Activated CD4-positive, alpha-beta T cell treated with anti-CD3 and anti-CD28 coated beads, Interleukin-2, amount 50 U/mL, for 16 hours (primary cell): ENCODE results near the gene VPS37C.

Experiments used
- DNase-seq: peaks from one replicate; pipeline ENCODE4 v3.0.0-alpha.2; 2020

The VPS37C gene

GRCh38 chr11:61131586-61131985, 29.6 kb downstream of the VPS37C start:
- no peak for DNase-seq

DNA sequence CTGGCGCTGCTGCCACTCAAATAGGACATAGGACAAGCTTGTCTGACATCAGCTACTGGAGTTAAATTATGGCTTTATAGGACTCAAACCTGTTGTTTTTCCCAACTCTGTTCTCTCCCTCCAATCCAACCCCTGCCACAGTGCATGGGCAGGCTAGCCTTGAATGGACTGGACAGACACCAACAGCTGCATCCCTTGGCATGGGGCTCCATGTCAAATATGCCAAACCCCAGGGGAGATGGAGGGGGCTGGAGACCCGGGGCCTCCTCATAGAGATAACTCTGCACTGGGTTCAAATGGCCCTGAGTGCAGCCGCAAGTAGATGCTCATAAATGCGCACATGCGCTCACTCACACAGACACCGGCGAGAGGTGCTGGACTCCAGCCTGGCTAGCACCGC, 30.0 kb downstream of the VPS37C start:
- no peak for DNase-seq

DNA sequence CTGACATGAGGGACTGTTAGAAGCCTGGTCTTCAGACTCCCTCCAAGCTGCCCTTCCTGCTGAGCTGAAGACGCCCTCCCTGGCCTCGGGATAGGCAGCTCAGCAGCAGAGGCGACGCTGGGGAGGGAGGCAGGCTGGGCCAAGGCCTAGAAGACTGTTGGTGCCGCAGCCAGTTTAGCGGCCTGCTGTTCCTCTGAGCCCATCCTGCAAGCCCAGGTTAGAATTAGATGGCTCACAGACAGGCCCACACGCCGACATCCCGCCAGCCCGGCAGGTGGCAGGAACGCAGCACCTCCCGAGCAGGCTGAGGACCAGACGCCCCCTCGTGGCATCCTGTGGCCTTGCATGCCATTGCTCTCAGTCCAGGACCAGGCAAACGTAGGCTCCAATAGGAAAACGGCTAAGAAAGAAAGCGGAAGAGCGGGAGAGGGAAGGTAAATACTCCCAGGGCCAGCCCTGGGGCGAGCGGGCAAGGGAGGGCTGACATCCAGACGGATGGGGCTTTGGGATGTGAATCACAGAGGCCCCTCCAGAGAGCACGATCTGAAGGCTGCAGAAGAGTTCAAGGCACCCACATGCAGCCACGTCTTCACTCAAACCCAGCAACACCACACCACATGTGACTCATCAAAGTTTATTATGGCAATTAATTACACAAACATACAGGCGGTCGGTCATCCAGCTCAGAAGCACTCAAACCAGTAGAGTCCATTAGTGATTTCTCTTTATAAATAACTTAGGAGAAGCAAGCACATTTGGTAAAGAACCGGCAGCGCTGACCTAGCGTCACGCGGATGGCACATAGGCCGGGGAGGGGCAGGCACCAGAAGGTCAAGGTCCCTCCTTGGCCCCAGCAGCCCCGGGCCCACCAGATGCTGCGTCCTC, 31.3 kb downstream of the VPS37C start:
- peak; percentile 93 for DNase-seq

GRCh38 chr11:61128947-61129638, 32.1 kb downstream of the VPS37C start:
- no peak for DNase-seq

DNA sequence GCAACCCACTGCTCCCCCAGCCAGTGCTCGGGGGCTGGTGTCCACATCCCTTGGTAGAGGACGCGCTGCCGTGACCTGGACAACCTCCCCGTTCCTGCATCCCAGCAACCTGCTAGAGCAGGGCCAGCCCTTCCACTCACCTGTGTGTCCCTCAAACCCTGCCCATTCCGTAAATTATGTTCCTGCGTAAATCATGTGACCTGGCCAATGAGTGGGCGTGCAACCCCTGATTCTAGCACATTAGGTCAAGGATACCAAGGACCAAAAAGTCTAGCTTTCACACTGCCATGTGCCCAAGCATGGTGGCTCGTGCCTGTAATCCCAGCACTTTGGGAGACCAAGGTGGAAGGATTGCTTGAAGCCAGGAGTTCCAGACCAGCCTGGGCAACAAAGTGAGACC, 33.2 kb downstream of the VPS37C start:
- no peak for DNase-seq

GRCh38 chr11:61126256-61126655, 35.0 kb downstream of the VPS37C start:
- no peak for DNase-seq

DNA sequence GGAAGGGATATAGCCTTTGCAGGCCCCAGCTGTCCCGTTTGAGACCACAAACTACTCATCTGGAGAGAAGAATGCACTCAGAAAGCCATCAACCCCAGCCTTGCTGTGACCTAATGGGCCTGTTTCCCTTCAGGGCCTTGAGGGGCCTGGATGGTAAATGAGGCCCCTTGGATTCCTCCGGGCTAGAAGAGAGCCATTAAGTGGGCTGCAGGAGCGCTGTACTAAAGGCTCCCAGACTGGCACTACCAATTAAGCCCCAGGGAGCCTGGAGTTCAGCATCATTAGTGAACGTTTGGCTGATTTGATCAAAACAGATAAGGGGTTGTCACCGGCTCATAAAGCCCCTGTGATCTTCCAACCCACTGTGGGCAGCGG, 35.9 kb downstream of the VPS37C start:
- DNase-seq = no peak

GRCh38 chr11:61124574-61125309, 36.5 kb downstream of the VPS37C start:
- DNase-seq = no peak

- DNase-seq = no peak
Measured at GRCh38 chr11:61123775-61124571, 37.3 kb downstream of the VPS37C start.

- no peak for DNase-seq
Measured at GRCh38 chr11:61122761-61123160, 38.5 kb downstream of the VPS37C start.

DNA sequence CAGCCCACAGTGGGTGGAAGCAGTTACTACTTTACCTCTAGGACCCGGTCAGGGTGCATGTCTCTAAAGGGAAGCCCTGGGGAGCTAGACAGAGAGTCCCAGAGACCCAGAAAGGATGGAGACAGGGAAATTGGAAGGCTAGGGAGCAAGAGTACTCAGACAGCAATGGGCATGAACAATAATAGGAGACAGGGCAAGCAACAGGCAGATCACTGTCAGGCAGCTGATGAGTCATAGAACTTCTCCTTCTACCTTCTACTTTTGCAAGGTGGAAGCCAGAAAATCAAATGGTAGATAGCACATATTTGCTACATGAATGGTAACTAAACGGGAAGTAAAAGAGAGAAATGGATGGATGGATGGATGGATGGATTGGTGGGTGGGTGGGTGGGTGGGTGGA, 39.3 kb downstream of the VPS37C start:
- no peak for DNase-seq

DNA sequence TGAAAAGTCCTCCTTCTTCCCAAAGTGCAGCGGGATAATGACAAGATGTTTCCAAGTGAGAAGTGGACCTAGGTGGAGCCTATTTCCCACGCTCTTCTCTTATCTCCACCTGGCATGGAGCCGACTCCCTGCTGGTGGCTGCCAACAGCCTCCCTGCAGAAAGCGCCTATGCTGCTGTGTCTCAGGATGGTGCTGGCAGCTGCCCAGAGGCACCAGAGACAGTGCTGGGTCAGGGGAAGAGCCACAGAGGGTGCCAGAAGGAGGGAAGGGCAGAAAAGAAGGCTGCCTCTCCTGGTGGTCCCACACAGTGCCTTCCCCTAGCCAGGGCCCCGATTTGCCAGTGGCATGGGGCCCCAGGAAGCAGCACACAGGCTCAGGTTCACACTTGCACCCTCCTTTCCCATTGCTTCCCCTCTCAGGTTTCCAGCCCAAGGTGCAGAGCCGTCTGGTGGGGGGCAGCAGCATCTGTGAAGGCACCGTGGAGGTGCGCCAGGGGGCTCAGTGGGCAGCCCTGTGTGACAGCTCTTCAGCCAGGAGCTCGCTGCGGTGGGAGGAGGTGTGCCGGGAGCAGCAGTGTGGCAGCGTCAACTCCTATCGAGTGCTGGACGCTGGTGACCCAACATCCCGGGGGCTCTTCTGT, 39.9 kb downstream of the VPS37C start:
- no peak for DNase-seq

DNA sequence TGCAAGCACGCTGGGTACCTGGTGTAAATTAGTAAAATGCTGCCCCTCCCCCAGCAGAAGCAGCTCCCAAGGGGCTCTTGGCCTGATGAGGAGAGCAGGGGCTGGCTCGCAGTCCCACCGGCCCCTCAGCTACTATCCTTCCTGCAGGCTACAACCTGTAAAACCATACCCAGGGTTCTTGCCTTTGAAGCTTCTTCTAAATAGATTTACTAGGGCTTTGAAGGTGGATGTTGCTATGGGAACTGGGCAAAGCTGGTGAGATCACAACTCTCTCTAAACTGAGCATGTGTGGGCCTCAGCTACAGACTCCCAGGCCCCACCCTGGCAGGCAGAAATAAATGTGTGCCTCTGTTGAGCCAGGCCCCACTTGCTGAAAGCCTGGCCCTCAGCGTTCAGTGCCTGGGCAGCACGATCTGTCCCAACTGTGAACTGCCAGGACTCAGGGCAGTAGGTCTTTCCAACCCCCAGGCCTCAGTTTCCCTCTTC, 40.5 kb downstream of the VPS37C start:
- DNase-seq = no peak

GRCh38 chr11:61120099-61120705, 41.0 kb downstream of the VPS37C start:
- no peak for DNase-seq

GRCh38 chr11:61119571-61119970, 41.7 kb downstream of the VPS37C start:
- DNase-seq = no peak

- DNase-seq = no peak
Measured at GRCh38 chr11:61119055-61119454, 42.2 kb downstream of the VPS37C start.

DNA sequence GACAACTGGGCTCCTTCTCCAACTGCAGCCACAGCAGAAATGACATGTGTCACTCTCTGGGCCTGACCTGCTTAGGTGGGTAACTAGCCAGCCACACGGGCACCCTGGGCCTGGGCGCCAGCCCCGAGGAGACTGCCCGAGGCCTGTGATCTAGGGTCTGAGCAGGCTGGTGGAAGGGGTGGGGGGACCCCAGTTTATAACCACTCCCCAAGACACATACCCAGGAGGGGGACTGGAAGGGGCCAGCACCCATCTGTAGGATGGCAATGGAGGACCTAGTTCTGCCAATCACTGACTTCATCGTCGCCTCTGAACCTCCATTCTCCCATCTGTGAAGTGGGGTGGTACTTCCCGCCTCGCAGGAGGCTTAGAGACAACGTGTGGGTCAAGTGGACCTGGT, 42.8 kb downstream of the VPS37C start:
- no peak for DNase-seq

GRCh38 chr11:61118004-61118403, 43.2 kb downstream of the VPS37C start:
- no peak for DNase-seq

- DNase-seq = no peak
Measured at GRCh38 chr11:61117168-61117520, 44.1 kb downstream of the VPS37C start.

- DNase-seq = no peak
Measured at GRCh38 chr11:61116426-61117167, 44.6 kb downstream of the VPS37C start.
